SK-N-SH treated with all-trans-retinoic acid at 6 μM for 48 hours (cell line): ENCODE results near the gene TMED6.

Experiments used
- ARNTL ChIP-seq: fragments of 450-650 bp; formaldehyde crosslinking; IDR thresholded peaks from 2 replicates; pipeline ENCODE4 v1.5.0; 2020; ENCODE audit warnings: low read depth, mild to moderate bottlenecking, moderate library complexity, borderline replicate concordance
- BACH2 ChIP-seq: fragments of 250-450 bp; sonication (Bioruptor Pico); IDR thresholded peaks from 2 replicates; pipeline ENCODE4 v1.9.0; 2021; ENCODE audit warnings: mild to moderate bottlenecking, borderline replicate concordance
- PATZ1 ChIP-seq: fragments of 250-450 bp; sonication (Bioruptor Pico); IDR thresholded peaks from 2 replicates; pipeline ENCODE4 v1.8.0; 2020; ENCODE audit warnings: mild to moderate bottlenecking, moderate library complexity, borderline replicate concordance
- POU6F1 ChIP-seq: fragments of 250-450 bp; sonication (Bioruptor Pico); IDR thresholded peaks from 2 replicates; pipeline ENCODE4 v1.8.0; 2021; ENCODE audit warnings: low read depth, mild to moderate bottlenecking, moderate library complexity, borderline replicate concordance
- PPARA ChIP-seq: fragments of 250-450 bp; sonication (Bioruptor Pico); IDR thresholded peaks from 2 replicates; pipeline ENCODE4 v1.5.0; 2020; ENCODE audit warnings: mild to moderate bottlenecking, borderline replicate concordance
- TOX ChIP-seq: fragments of 250-450 bp; sonication (Bioruptor Pico); IDR thresholded peaks from 2 replicates; pipeline ENCODE4 v1.8.0; 2021; ENCODE audit warnings: mild to moderate bottlenecking, moderate library complexity, borderline replicate concordance
- ZC3H10 ChIP-seq: fragments of 250-450 bp; sonication (Bioruptor Pico); IDR thresholded peaks from 2 replicates; pipeline ENCODE4 v1.5.1; 2021; ENCODE audit warnings: mild to moderate bottlenecking, moderate library complexity
- ZFP3 ChIP-seq: fragments of 250-450 bp; sonication (Bioruptor Pico); IDR thresholded peaks from 2 replicates; pipeline ENCODE4 v1.5.0; 2020; ENCODE audit warnings: mild to moderate bottlenecking, moderate library complexity
- ZFP30 ChIP-seq: fragments of 450-650 bp; formaldehyde crosslinking; IDR thresholded peaks from 2 replicates; pipeline ENCODE4 v1.5.0; 2022; ENCODE audit warnings: mild to moderate bottlenecking, moderate library complexity
- ZNF70 ChIP-seq: fragments of 450-650 bp; formaldehyde crosslinking; IDR thresholded peaks from 2 replicates; pipeline ENCODE4 v1.5.0; 2020; ENCODE audit warnings: mild to moderate bottlenecking, moderate library complexity
- ZNF8 ChIP-seq: fragments of 450-650 bp; formaldehyde crosslinking; IDR thresholded peaks from 2 replicates; pipeline ENCODE4 v1.5.0; 2020; ENCODE audit warnings: mild to moderate bottlenecking, moderate library complexity

DNA sequence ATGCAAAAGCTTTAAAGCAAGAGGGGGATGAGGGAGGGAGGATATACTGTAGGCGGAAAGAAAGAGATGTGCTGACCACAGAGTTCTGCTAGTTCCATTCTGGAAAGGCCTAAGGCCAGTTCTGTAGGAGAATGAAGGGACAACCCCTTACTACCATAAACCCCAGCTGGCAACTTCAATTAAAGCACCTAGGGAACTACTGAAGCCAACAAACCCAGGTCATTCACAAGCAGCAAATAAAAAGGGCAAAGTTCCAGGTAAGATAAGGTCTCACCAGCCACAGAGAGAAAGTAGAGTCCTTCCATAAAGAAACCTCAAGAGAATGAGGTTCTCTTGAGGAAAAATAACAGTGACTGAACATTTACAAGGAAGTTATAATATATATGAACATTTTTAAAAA lies 21.4 kb upstream of the TMED6 start:
- TF ChIP-seq TOX (CRISPR knock-in tag), result no peak
- TF ChIP-seq ZNF70, result no peak
- no peak for TF ChIP-seq ZFP3 (CRISPR knock-in tag)
- TF ChIP-seq PPARA (CRISPR knock-in tag), result no peak
- no peak for TF ChIP-seq PATZ1
- no peak for TF ChIP-seq BACH2 (CRISPR knock-in tag)
- no peak for TF ChIP-seq ZNF8
- TF ChIP-seq ZC3H10 (CRISPR knock-in tag), result no peak
- TF ChIP-seq ZFP30, result no peak
- TF ChIP-seq ARNTL (CRISPR knock-in tag), result no peak
- no peak for TF ChIP-seq POU6F1 (CRISPR knock-in tag)
